ENCODE results near the gene BEAN1.

The BEAN1 gene

DNA sequence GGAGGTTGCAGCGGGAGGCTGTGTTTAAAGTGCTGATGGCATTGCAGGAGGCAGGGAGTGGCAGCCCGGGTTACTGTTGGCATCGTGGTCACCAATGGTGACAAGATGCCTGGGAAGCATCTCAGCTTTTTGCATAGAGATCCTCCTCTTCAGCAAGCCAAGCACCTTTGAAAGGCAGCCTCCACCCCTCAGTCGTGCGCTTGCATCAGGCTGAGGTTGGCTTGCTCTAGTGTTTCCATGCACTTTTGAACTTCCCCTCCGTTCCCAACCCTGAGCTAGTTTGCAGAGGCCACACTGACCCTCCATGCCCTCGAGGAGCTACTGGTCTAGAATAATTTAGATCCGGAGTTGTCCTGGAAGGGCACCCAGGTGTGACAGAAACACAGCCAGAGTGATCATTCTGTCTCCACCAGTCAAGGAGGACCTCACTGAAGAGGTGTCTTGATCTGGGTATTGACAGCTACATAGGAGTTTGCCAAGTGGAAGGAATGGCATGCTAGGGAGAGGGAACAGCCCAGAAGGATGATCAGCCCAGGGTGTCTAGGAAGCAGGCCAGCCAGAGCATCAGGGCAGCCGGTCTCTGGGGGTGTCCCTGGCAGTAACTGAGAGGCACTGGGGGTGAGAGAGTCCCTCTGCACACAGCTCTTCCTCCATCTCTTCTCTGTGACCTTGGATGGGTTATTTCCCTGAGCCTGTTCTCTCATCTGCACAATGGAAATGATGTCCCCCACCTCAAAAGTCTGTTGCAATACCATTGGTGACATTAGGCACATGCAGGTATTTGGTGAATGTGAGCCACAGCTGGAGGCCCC is 7.7 kb downstream of the BEAN1 start:
- H3K36me3 ChIP-seq (ENCODE audit: control insufficient read depth in 2 of 2, insufficient read depth in 2 of 2, low read length in 2 of 2) = no peaks in the 10 kb centered on the region
- H3K4me1 ChIP-seq (ENCODE audit: control insufficient read depth, insufficient read depth, low read length) = no peaks in the 10 kb centered on the region
- H3K4me3 ChIP-seq (ENCODE audit: low read length in 2 of 2) = no peak overlapping the region

DNA sequence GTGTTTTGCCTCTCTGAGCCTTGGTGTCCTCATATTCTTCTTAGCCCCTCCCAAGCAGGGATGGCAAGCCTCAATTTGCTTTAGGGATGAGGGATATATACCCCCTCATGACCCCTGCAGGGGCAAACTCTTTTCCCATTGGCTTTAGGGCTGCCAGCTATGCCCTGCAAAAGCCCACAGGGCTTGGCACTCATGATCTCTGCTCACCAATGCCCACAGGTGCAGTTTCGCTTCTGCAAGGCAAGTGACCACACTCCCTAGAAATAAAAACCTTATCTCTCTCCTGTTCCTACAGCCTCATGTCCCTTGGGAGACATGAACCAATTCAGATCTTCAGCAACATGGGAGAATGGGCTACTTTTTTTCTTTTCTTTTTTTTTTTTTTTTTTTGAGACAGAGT is 8.8 kb downstream of the BEAN1 start:
- Histone ChIP-seq H3K27ac (ENCODE audit: low read length) (no peak overlapping the region), H3K4me1 (ENCODE audit: control insufficient read depth, insufficient read depth, low read length) (no peaks in the 10 kb centered on the region), H3K9me3 (ENCODE audit: control insufficient read depth in 2 of 2, low read length in 2 of 2) (no peaks in the 10 kb centered on the region), H3K4me3 (ENCODE audit: low read length in 2 of 2) (no peak overlapping the region), H3K36me3 (ENCODE audit: control insufficient read depth in 2 of 2, insufficient read depth in 2 of 2, low read length in 2 of 2) (no peaks in the 10 kb centered on the region), H3K27me3 (ENCODE audit: control insufficient read depth in 1 of 2, insufficient read depth in 2 of 2, low read length in 2 of 2) (peaks cover 4 to 11% of the 10 kb centered on the region in 2 donors), H3K9ac (ENCODE audit: low read length in 2 of 2) (no peak overlapping the region)

More for the DNA sequence above, 7.7 kb downstream of the BEAN1 start:
- no peaks in the 10 kb centered on the region for H3K9me3 ChIP-seq (ENCODE audit: control insufficient read depth in 2 of 2, low read length in 2 of 2)
- H3K27me3 ChIP-seq (ENCODE audit: control insufficient read depth in 1 of 2, insufficient read depth in 2 of 2, low read length in 2 of 2) = peaks cover 4 to 8% of the 10 kb centered on the region in 2 donors
- H3K27ac ChIP-seq (ENCODE audit: low read length) = no peak overlapping the region
- no peak overlapping the region for H3K9ac ChIP-seq (ENCODE audit: low read length in 2 of 2)

DNA sequence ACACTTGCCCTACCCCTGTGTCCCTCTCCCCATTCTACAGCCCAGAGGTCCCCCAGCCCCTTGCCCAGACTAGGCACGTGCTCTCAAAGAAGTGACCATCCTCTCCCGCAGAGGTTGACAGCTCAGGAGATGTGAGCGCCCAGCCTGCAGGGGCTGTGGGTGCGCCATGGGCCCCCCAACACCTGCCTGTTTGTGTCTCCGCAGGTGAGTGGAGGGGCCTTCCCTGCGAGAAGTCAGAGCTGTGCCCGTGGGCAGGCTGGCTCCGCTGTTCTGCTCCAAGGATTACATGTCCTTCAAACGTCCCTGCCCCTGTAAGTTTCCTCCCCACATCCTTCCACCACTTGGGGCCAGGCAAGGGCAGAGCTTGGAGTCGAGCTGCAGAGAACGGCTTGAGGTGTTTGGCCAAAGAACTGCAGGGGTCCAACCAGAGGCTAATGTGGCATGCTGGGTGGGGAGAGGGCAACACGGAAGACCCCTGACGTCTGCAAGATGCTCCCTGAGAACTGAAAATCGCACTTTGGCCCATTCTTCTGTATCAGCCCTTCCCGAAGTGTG is 10.4 kb downstream of the BEAN1 start:
- H3K4me1 ChIP-seq (ENCODE audit: control insufficient read depth, insufficient read depth, low read length) = no peaks in the 10 kb centered on the region
- H3K9ac ChIP-seq (ENCODE audit: low read length in 2 of 2) = no peak overlapping the region
- H3K36me3 ChIP-seq (ENCODE audit: control insufficient read depth in 2 of 2, insufficient read depth in 2 of 2, low read length in 2 of 2) = no peaks in the 10 kb centered on the region
- H3K4me3 ChIP-seq (ENCODE audit: low read length in 2 of 2) = no peak overlapping the region
- H3K27ac ChIP-seq (ENCODE audit: low read length) = no peak overlapping the region
- H3K27me3 ChIP-seq (ENCODE audit: control insufficient read depth in 1 of 2, insufficient read depth in 2 of 2, low read length in 2 of 2) = peaks cover 6 to 7% of the 10 kb centered on the region in 2 donors
- no peaks in the 10 kb centered on the region for H3K9me3 ChIP-seq (ENCODE audit: control insufficient read depth in 2 of 2, low read length in 2 of 2)

DNA sequence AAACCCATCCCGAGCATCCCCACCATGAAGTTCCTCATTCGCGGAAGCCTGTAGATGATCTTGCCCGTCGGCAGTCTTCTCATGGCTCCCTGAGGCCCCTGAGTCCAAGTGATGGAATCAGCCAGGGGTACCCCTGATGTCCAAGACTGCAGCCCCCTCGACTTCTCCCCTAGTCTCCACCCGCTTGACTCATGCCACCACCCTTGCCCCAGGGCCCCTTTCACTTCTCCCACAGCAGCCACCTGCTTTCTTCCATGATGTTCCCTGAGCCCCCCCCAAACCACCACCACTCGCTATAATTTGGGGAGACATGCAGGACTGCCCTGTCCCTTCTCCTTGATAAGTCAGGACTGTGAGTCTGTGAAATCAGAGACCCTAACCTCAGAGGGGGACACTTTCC is 11.4 kb downstream of the BEAN1 start:
- no peak overlapping the region for H3K4me3 ChIP-seq (ENCODE audit: low read length in 2 of 2)
- no peaks in the 10 kb centered on the region for H3K4me1 ChIP-seq (ENCODE audit: control insufficient read depth, insufficient read depth, low read length)
- no peaks in the 10 kb centered on the region for H3K9me3 ChIP-seq (ENCODE audit: control insufficient read depth in 2 of 2, low read length in 2 of 2)
- no peak overlapping the region for H3K27ac ChIP-seq (ENCODE audit: low read length)
- no peak overlapping the region for H3K9ac ChIP-seq (ENCODE audit: low read length in 2 of 2)
- H3K36me3 ChIP-seq (ENCODE audit: control insufficient read depth in 2 of 2, insufficient read depth in 2 of 2, low read length in 2 of 2) = no peaks in the 10 kb centered on the region
- H3K27me3 ChIP-seq (ENCODE audit: control insufficient read depth in 1 of 2, insufficient read depth in 2 of 2, low read length in 2 of 2) = peaks cover 3 to 4% of the 10 kb centered on the region in 2 donors

DNA sequence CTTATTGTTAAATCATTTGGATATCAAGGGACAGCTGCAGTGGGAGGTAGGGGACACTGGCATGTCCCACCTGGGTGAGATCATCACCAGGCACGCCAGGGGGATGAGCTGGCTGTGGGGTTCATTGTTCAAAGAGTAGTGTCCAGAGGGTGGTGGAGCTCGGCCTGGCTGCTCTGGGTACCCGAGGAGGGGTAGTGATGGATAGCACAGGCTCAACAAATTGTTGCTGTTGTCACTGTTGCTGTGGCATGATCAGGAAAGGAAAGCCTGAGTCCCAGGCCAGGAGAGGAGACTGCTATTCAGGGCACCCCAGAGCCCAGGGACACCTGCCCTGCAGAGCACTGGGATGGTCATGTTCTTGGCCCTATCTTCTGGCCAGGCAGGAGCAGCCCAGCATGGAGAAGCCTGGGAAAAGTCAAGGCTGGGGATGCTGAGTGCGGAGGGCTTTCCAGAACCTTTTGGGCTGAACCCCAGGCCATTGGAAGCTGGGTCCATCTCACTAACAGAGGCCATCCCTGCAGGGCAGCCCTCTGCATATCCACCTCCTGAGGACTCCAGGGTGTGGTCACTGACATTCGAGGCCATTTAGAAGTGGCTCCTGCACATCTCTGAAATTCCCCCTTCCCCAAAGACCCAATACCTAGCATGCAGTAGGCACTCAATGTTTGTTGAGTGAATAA is 12.1 kb downstream of the BEAN1 start:
- Histone ChIP-seq H3K36me3 (ENCODE audit: control insufficient read depth in 2 of 2, insufficient read depth in 2 of 2, low read length in 2 of 2) (no peaks in the 10 kb centered on the region), H3K4me3 (ENCODE audit: low read length in 2 of 2) (no peak overlapping the region), H3K4me1 (ENCODE audit: control insufficient read depth, insufficient read depth, low read length) (no peaks in the 10 kb centered on the region), H3K27ac (ENCODE audit: low read length) (no peak overlapping the region), H3K27me3 (ENCODE audit: control insufficient read depth in 1 of 2, insufficient read depth in 2 of 2, low read length in 2 of 2) (peaks cover 2 to 5% of the 10 kb centered on the region in 2 donors), H3K9me3 (ENCODE audit: control insufficient read depth in 2 of 2, low read length in 2 of 2) (no peaks in the 10 kb centered on the region), H3K9ac (ENCODE audit: low read length in 2 of 2) (no peak overlapping the region)

DNA sequence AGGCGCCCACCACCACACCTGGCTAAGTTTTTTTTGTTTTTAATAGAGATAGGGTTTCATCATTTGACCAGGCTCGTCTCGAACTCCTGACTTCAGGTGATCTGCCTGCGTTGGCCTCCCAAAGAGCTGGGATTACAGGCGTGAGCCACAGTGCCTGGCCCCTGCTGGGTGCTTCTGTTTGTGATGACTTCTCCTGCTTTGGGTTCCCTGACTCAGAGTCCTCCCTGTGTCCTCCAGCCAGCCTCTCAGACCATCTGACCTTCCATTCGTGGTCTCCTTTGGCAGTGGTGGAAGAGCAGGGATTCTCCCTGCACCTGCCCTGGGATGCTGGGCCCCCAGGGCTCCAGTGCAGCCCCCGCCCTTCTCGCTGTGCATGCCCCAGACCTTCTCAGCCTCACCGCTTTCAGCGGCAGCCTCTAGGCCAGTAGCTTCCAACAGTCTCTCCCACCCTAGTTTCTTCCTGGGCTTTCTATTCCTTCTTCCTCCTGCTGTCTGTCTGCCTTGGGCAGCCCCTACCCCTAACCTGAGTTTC is 13.2 kb downstream of the BEAN1 start:
- H3K4me3 ChIP-seq (ENCODE audit: low read length in 2 of 2) = no peak overlapping the region
- H3K9ac ChIP-seq (ENCODE audit: low read length in 2 of 2) = no peak overlapping the region
- H3K9me3 ChIP-seq (ENCODE audit: control insufficient read depth in 2 of 2, low read length in 2 of 2) = no peaks in the 10 kb centered on the region
- no peaks in the 10 kb centered on the region for H3K4me1 ChIP-seq (ENCODE audit: control insufficient read depth, insufficient read depth, low read length)
- no peaks in the 10 kb centered on the region for H3K36me3 ChIP-seq (ENCODE audit: control insufficient read depth in 2 of 2, insufficient read depth in 2 of 2, low read length in 2 of 2)
- H3K27me3 ChIP-seq (ENCODE audit: control insufficient read depth in 1 of 2, insufficient read depth in 2 of 2, low read length in 2 of 2) = peaks cover 2 to 9% of the 10 kb centered on the region in 2 donors
- no peak overlapping the region for H3K27ac ChIP-seq (ENCODE audit: low read length)

DNA sequence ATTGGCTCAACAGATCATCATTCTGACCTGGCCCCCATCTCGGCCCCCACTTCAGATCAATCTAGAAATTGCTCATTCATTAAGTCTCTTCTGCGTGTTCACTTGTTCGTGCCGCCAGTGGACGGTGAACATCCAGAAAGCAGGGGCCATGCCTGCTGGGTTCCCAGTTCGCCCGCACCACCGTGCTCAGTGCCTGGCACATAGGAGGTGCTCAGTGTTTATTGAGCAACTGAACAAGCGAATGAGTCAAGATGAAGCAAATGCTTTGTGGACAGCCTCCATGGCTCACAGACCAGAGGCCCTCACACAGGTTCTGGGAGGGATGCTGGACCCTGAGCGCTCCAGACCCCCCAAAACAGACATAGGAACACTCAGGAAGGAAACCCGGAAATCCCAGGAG is 13.9 kb downstream of the BEAN1 start:
- no peaks in the 10 kb centered on the region for H3K9me3 ChIP-seq (ENCODE audit: control insufficient read depth in 2 of 2, low read length in 2 of 2)
- peaks cover 2 to 9% of the 10 kb centered on the region in 2 donors for H3K27me3 ChIP-seq (ENCODE audit: control insufficient read depth in 1 of 2, insufficient read depth in 2 of 2, low read length in 2 of 2)
- no peak overlapping the region for H3K9ac ChIP-seq (ENCODE audit: low read length in 2 of 2)
- H3K27ac ChIP-seq (ENCODE audit: low read length) = no peak overlapping the region
- H3K36me3 ChIP-seq (ENCODE audit: control insufficient read depth in 2 of 2, insufficient read depth in 2 of 2, low read length in 2 of 2) = no peaks in the 10 kb centered on the region
- H3K4me3 ChIP-seq (ENCODE audit: low read length in 2 of 2) = no peak overlapping the region
- no peaks in the 10 kb centered on the region for H3K4me1 ChIP-seq (ENCODE audit: control insufficient read depth, insufficient read depth, low read length)

DNA sequence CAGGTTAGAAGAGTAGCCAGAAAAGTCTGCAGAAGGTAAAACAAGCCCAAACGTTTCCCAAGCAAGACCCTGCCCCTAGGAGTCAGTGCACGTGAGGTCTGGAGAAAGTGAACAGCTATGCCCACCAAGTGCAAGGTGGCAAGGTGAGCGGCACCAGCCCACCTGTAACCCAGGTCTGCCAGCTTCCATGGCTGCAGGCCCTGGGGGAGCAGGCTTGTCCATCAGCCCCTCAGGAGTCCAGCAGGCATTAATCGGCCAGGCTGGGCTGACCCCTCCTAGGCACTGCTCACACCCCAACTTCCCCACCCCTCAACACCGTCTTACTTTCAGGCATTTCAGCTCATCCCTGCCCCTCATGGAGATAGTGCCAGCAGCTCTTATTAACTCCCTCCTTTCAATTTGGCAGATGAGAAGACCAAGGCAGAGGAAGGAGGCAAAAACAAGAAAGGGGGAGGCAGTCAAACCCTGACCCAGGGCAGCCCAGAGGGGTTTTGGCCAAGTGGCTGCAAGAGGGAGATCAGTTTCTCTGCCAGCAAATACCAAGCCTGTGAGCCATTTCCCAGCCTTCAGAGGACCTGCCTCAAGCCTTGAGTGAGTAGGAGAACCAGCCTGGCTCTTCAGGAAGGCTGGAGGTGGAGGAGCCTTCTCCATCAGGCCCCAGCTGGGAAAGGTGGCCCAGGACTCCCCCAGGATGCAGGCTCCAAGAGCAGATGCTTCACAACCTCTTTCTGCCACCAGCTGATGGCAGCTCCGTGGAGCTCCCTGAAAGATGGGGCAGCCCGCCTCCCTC is 14.7 kb downstream of the BEAN1 start:
- no peaks in the 10 kb centered on the region for H3K9me3 ChIP-seq (ENCODE audit: control insufficient read depth in 2 of 2, low read length in 2 of 2)
- H3K9ac ChIP-seq (ENCODE audit: low read length in 2 of 2) = no peak overlapping the region
- H3K4me1 ChIP-seq (ENCODE audit: control insufficient read depth, insufficient read depth, low read length) = no peaks in the 10 kb centered on the region
- H3K4me3 ChIP-seq (ENCODE audit: low read length in 2 of 2) = no peak overlapping the region
- no peak overlapping the region for H3K27ac ChIP-seq (ENCODE audit: low read length)
- H3K36me3 ChIP-seq (ENCODE audit: control insufficient read depth in 2 of 2, insufficient read depth in 2 of 2, low read length in 2 of 2) = no peaks in the 10 kb centered on the region
- peaks cover 2 to 9% of the 10 kb centered on the region in 2 donors for H3K27me3 ChIP-seq (ENCODE audit: control insufficient read depth in 1 of 2, insufficient read depth in 2 of 2, low read length in 2 of 2)

DNA sequence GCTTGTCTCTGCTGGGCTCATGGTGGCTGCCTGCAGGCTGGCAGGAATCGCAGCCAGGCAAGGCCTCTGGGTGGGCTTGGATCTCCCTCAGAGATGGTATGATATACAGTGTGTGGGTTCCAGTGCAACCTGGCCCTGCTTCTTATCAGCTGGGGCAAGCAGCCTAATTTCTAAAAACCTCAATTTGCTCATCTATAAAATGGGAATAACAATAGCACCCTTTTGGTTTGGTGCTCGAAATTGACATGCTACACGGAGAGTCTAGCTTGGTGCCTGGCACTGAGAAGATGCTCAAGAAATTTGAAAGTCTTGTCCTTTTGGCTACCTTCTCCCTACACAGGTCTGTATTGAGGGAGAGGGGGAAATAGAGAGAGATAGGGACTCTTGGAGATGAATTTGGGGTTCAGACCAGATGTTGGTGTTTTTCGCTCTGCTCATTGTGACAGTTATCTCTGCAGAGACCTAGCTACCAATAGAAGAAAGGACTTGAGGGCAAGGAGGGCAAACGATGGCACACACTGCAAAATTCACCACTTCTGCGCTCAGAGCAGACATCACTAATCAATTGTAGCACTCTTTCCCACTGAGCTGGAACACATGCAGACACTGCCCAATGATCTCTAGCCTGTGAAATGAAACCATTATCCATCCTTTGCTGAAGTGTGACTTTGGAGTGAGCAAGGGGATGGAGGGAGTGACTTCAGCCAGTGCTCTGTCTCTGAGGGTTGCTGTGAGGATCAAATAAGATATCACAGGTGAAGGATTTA is 15.6 kb downstream of the BEAN1 start:
- Histone ChIP-seq H3K9me3 (ENCODE audit: control insufficient read depth in 2 of 2, low read length in 2 of 2) (no peaks in the 10 kb centered on the region), H3K4me3 (ENCODE audit: low read length in 2 of 2) (no peak overlapping the region), H3K27me3 (ENCODE audit: control insufficient read depth in 1 of 2, insufficient read depth in 2 of 2, low read length in 2 of 2) (peaks cover 2 to 9% of the 10 kb centered on the region in 2 donors), H3K27ac (ENCODE audit: low read length) (no peak overlapping the region), H3K36me3 (ENCODE audit: control insufficient read depth in 2 of 2, insufficient read depth in 2 of 2, low read length in 2 of 2) (no peaks in the 10 kb centered on the region), H3K4me1 (ENCODE audit: control insufficient read depth, insufficient read depth, low read length) (no peaks in the 10 kb centered on the region), H3K9ac (ENCODE audit: low read length in 2 of 2) (no peak overlapping the region)

DNA sequence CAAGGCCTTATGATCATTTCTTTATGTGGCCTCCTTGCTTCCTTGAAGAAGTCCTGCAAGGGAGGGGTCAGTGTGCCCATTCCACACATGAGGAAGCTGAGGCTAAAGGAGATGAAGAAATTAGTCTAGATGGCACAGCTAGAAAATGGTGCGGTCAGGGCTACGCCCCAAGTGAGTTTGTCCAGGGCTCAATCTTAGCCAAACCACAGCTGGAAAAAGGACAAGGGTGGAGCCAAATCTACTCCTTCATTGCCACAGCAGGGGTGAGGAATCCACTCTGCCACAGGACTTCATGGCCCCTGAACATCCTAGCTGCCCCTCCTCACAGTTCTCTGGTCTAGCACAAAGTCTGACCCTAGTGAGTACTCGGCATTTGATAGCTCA is 16.2 kb downstream of the BEAN1 start:
- H3K9me3 ChIP-seq (ENCODE audit: control insufficient read depth in 2 of 2, low read length in 2 of 2) = no peaks in the 10 kb centered on the region
- no peak overlapping the region for H3K27ac ChIP-seq (ENCODE audit: low read length)
- H3K9ac ChIP-seq (ENCODE audit: low read length in 2 of 2) = no peak overlapping the region
- H3K36me3 ChIP-seq (ENCODE audit: control insufficient read depth in 2 of 2, insufficient read depth in 2 of 2, low read length in 2 of 2) = no peaks in the 10 kb centered on the region
- H3K4me3 ChIP-seq (ENCODE audit: low read length in 2 of 2) = no peak overlapping the region
- H3K27me3 ChIP-seq (ENCODE audit: control insufficient read depth in 1 of 2, insufficient read depth in 2 of 2, low read length in 2 of 2) = peaks cover 2 to 9% of the 10 kb centered on the region in 2 donors
- H3K4me1 ChIP-seq (ENCODE audit: control insufficient read depth, insufficient read depth, low read length) = no peaks in the 10 kb centered on the region
